Posterior vena cava (tissue), 2 donors: ENCODE results near the gene RESF1. TPM values are rescaled to one million over a fixed set of nuclear protein-coding genes. Genes with fewer than 3 reads are reported as not detected.

ENCODE experiments used
- DNase-seq: peaks from one replicate; pipeline ENCODE4 v3.0.0-alpha.2; 2020; ENCODE audit warnings: low spot score
- intact Hi-C, 2 donors: fragments of 100-400 bp; cut with DNase I; formaldehyde crosslinking; loops; one replicate each; pipeline versions ENCODE4 v1.14.1 to v1.14.2; 2022 to 2023
- total RNA-seq, 2 donors: library from RNA; stranded (reverse); fragmentation: NEBNext Ultra II Directional; extraction: Animal tissue kit (Norgen Biotek cat#: 25700); gene quantifications; one replicate each; pipeline ENCODE4 v1.2.1, GENCODE V29; 2021
- donor health status: DM: yes; HTN: yes; CAD: no.
- donor health status: DM: yes; HTN: yes; CAD: no.

Gene RESF1
- total RNA-seq, 2 donors from 2014 or later = 46.4 to 51.0 TPM

- no peak for DNase-seq
- intact Hi-C loops = no loop called here
Measured at GRCh38 chr12:32000373-32001005, 41.3 kb downstream of the RESF1 start.

GRCh38 chr12:32002848-32003493 is 43.8 kb downstream of the RESF1 start:
- DNase-seq = no peak
- intact Hi-C loops = no loop called here

GRCh38 chr12:32003654-32004053 is 44.4 kb downstream of the RESF1 start:
- no peak for DNase-seq
- intact Hi-C loops = no loop called here

- intact Hi-C loops = no loop called here
- no peak for DNase-seq
Measured at GRCh38 chr12:32005496-32006125, 46.4 kb downstream of the RESF1 start.

Other genes starting within 250 kb of the RESF1 start
- 10 to 100 TPM; 10.5 to 12.3 TPM for gene AMN1, start 230.4 kb upstream of the RESF1 start, total RNA-seq
- 10 to 100 TPM; 24.1 to 34.6 TPM for gene BICD1, start 147.4 kb downstream of the RESF1 start, total RNA-seq